Activated B cell treated with CpG ODN at 0.5 μM for 24 hours (primary cell): ENCODE measurements around the gene PRELID2. TPM values are rescaled to one million over a fixed set of nuclear protein-coding genes. Genes with fewer than 3 reads are reported as not detected.
"Not testable (repeated sequence)": the region's sequence is repeated elsewhere in the genome, so short reads cannot be mapped to it uniquely, and the experiment has no call there.

ENCODE experiments used
- ATAC-seq: fragments of 200-7000 bp; cut with Tn5 transposase; one replicate; pipeline ENCODE4 v1.10.0; 2021; ENCODE audit warnings: low read depth, mild to moderate bottlenecking, moderate library complexity
- CTCF ChIA-PET: fragments of 350-600 bp; sonication (Branson Sonifier 250); formaldehyde crosslinking; loops from one replicate; lab custom pipeline; 2021; ENCODE audit warnings: antibody characterized with exemption; lab: Charles Lee
- POLR2A ChIA-PET: fragments of 350-600 bp; sonication (Branson Sonifier 250); formaldehyde crosslinking; loops from one replicate; lab custom pipeline; 2021; ENCODE audit warnings: antibody characterized with exemption; lab: Charles Lee
- DNase-seq: peaks from one replicate; pipeline ENCODE4 v3.0.0; 2022
- H3K27ac Mint-ChIP-seq: one replicate; pipeline ENCODE4 v1.8.0; 2020; ENCODE audit warnings: mixed read lengths
- H3K27me3 Mint-ChIP-seq: one replicate; pipeline ENCODE4 v1.8.0; 2021; ENCODE audit warnings: mixed read lengths
- H3K36me3 Mint-ChIP-seq: one replicate; pipeline ENCODE4 v1.8.0; 2021; ENCODE audit warnings: low read depth, mixed read lengths
- H3K4me1 Mint-ChIP-seq: one replicate; pipeline ENCODE4 v1.8.0; 2021; ENCODE audit warnings: mixed read lengths
- H3K4me3 Mint-ChIP-seq: one replicate; pipeline ENCODE4 v1.8.0; 2020; ENCODE audit warnings: mild to moderate bottlenecking, mixed read lengths
- H3K9me3 Mint-ChIP-seq: one replicate; pipeline ENCODE4 v1.8.0; 2020; ENCODE audit warnings: mixed read lengths
- intact Hi-C: fragments of 100-400 bp; cut with micrococcal nuclease; formaldehyde crosslinking; loops from one replicate; pipeline ENCODE4 v1.15.1; 2024
- total RNA-seq: library from RNA; stranded (reverse); gene quantifications from 2 replicates; pipeline ENCODE4 v1.2.3, GENCODE V29; 2022
- TF ChIP-seq, protein P1 (sequence below): fragments of 200-600 bp; IDR thresholded peaks from one replicate; pipeline ENCODE4 v1.8.0; 2022; ENCODE audit warnings: antibody characterized with exemption, mild to moderate bottlenecking

Gene PRELID2
- total RNA-seq, 1 donor from 2014 or later: 3.3 TPM

DNA sequence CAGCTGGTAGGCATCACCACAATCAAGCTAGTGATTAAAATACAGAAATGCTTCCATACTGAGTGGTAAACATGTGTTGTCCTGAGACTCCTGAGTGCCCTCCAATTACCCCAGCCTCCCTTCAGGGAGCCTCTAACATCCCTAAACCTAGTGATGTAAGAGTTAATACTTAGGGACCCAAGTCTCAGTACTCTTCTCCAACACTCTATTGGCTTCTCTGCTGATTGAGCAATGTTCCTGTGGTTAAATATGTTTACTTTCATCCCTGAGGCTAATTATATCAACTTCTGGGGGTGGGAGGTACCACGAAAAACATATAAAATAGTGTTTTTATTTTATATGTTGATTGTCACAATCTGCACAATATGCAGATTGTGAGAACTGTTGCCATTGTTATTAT is 32.7 kb upstream of the PRELID2 start:
- Mint-ChIP-seq H3K27me3 (peaks cover 10% of the 10 kb centered on the region), H3K36me3 (no peaks in the 10 kb centered on the region), H3K9me3 (no peaks in the 10 kb centered on the region), H3K4me3 (no peak overlapping the region), H3K27ac (no peak overlapping the region), H3K4me1 (no peaks in the 10 kb centered on the region)
- TF ChIP-seq, protein P1, sequence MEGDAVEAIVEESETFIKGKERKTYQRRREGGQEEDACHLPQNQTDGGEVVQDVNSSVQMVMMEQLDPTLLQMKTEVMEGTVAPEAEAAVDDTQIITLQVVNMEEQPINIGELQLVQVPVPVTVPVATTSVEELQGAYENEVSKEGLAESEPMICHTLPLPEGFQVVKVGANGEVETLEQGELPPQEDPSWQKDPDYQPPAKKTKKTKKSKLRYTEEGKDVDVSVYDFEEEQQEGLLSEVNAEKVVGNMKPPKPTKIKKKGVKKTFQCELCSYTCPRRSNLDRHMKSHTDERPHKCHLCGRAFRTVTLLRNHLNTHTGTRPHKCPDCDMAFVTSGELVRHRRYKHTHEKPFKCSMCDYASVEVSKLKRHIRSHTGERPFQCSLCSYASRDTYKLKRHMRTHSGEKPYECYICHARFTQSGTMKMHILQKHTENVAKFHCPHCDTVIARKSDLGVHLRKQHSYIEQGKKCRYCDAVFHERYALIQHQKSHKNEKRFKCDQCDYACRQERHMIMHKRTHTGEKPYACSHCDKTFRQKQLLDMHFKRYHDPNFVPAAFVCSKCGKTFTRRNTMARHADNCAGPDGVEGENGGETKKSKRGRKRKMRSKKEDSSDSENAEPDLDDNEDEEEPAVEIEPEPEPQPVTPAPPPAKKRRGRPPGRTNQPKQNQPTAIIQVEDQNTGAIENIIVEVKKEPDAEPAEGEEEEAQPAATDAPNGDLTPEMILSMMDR: no peak
- intact Hi-C loops: no loop called here
- ATAC-seq: no peak
- ChIA-PET POLR2A (no interaction called here), CTCF (no interaction called here)
- DNase-seq: no peak

DNA sequence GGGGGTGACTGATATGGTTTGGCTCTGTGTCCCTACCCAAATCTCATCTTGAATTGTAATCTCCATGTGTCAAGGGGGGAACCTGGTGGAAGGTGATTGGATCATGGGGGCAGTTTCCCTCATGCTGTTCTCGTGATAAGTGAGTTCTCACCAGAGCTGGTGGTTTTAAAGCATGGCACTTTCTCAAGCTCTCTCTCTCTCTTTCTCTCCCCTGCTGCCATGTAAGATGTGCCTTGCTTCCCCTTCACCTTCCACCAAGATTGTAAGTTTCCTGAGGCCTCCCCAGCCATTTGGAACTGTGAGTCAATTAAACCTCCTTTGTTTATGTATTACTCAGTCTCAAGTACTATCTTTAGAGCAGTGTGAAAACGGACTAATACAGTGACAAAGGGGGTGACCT is 29.3 kb upstream of the PRELID2 start:
- POLR2A ChIA-PET, H3K4me1 Mint-ChIP-seq, CTCF ChIA-PET, H3K9me3 Mint-ChIP-seq, H3K4me3 Mint-ChIP-seq, DNase-seq, H3K27ac Mint-ChIP-seq, H3K36me3 Mint-ChIP-seq, intact Hi-C loops, ATAC-seq: not testable (repeated sequence)
- H3K27me3 Mint-ChIP-seq: peaks cover 11% of the 10 kb centered on the region

DNA sequence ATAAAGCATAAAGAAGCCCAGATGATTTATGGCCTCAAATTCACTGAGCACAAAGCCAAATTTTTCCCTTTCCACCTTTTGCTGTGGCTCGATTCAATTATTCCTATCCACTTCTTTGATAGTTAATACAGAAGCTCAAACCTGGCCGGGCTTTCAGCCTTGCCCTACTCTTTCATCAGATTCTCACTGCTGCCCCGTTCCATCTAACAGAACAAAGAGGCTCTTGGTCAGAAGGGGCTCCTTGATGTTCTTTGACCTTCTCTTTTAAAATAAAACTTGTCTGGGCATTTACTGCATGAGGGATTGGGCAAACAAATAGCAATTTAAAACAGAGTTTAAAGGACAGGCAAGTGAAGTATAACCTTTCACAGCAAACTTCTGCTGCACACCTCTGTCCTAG is 27.9 kb upstream of the PRELID2 start:
- DNase-seq (no peak), ATAC-seq (no peak)
- intact Hi-C loops: no loop called here
- ChIA-PET POLR2A (no interaction called here), CTCF (no interaction called here)
- no peak overlapping the region for H3K4me3 Mint-ChIP-seq
- no peaks in the 10 kb centered on the region for H3K4me1 Mint-ChIP-seq
- TF ChIP-seq, protein P1: no peak
- H3K9me3 Mint-ChIP-seq: no peaks in the 10 kb centered on the region
- no peaks in the 10 kb centered on the region for H3K36me3 Mint-ChIP-seq
- peaks cover 11% of the 10 kb centered on the region for H3K27me3 Mint-ChIP-seq
- H3K27ac Mint-ChIP-seq: no peak overlapping the region

DNA sequence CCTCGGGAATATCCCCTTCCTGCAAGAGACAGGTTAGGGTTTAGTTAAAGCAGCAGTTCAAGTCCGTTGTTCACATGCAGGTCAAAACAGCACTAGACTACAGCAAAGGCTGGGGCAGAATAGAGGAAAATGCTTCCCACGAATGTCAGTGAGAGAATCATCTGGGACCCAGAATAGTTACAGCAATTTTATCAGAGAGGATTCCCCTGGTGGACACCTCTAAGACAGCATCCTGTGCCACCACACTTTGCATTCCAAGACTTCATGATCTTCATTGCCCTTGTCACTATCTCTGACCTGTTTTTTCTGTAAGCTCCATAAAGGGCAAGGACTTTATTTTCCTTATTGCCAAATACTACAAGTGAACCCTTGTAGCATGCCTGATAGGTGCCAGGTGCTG is 24.8 kb upstream of the PRELID2 start:
- CTCF ChIA-PET: no interaction called here
- H3K4me3 Mint-ChIP-seq: no peak overlapping the region
- TF ChIP-seq, protein P1: no peak
- intact Hi-C loops: no loop called here
- peaks cover 13% of the 10 kb centered on the region for H3K27me3 Mint-ChIP-seq
- no peak for DNase-seq
- H3K9me3 Mint-ChIP-seq: no peaks in the 10 kb centered on the region
- no peak for ATAC-seq
- H3K4me1 Mint-ChIP-seq: peaks cover 4% of the 10 kb centered on the region
- H3K36me3 Mint-ChIP-seq: no peaks in the 10 kb centered on the region
- POLR2A ChIA-PET: no interaction called here
- H3K27ac Mint-ChIP-seq: no peak overlapping the region

DNA sequence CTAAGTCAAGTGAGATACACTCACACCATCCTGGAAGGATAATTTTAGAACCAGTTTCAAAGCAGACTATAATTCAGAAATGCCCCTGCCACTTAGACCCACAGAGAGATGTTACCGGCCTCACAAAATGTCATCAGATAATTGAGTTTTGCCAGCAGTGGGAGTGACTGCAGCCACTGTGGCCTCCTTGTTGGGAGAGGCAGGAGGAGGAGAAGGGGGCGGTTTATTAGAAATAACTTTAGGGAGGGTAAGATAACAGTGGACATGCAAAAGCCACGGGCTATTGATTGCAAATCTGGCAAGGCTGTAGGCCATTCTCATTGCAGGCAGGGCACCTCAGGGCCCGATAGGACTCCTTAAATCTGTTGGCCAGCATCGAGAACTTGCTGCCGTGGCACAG is 24.3 kb upstream of the PRELID2 start:
- Mint-ChIP-seq H3K4me3 (no peak overlapping the region), H3K36me3 (no peaks in the 10 kb centered on the region), H3K27me3 (peaks cover 10% of the 10 kb centered on the region), H3K9me3 (no peaks in the 10 kb centered on the region), H3K27ac (no peak overlapping the region), H3K4me1 (peaks cover 4% of the 10 kb centered on the region)
- ATAC-seq: no peak
- no peak for DNase-seq
- intact Hi-C loops: no loop called here
- POLR2A ChIA-PET: no interaction called here
- CTCF ChIA-PET: no interaction called here
- TF ChIP-seq, protein P1: no peak

DNA sequence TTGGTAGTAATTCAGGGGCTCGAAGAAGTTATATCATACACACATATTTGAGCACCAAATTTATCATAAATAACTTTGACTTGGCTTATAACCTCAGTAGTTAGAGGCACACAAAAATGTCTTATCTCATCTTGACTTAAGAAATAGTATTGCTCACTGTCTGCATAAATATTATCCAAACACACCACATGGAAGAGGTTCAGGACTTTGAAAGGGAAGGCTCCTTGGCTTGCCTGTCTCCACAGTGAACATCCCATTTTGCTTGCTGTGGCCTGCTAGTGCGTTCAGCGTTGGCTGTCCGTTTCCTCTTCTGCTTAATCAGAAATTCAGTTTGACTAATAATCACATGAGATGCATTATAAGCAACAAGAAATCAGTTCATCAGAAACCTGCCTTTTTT is 23.8 kb upstream of the PRELID2 start:
- ATAC-seq: no peak
- TF ChIP-seq, protein P1: no peak
- intact Hi-C loops: no loop called here

More for the DNA sequence above, 23.8 kb upstream of the PRELID2 start:
- ChIA-PET POLR2A (no interaction called here), CTCF (no interaction called here)
- H3K4me1 Mint-ChIP-seq: peaks cover 4% of the 10 kb centered on the region
- H3K27me3 Mint-ChIP-seq: peaks cover 11% of the 10 kb centered on the region
- no peak for DNase-seq
- H3K4me3 Mint-ChIP-seq: no peak overlapping the region
- H3K27ac Mint-ChIP-seq: no peak overlapping the region
- no peaks in the 10 kb centered on the region for H3K36me3 Mint-ChIP-seq
- no peaks in the 10 kb centered on the region for H3K9me3 Mint-ChIP-seq
